ENCODE measurements around the gene CALML3. TPM values are rescaled to one million over a fixed set of nuclear protein-coding genes. Genes with fewer than 3 reads are reported as not detected.

The CALML3 gene
- total RNA-seq, 1 experiment from 2014 or later: not detected

DNA sequence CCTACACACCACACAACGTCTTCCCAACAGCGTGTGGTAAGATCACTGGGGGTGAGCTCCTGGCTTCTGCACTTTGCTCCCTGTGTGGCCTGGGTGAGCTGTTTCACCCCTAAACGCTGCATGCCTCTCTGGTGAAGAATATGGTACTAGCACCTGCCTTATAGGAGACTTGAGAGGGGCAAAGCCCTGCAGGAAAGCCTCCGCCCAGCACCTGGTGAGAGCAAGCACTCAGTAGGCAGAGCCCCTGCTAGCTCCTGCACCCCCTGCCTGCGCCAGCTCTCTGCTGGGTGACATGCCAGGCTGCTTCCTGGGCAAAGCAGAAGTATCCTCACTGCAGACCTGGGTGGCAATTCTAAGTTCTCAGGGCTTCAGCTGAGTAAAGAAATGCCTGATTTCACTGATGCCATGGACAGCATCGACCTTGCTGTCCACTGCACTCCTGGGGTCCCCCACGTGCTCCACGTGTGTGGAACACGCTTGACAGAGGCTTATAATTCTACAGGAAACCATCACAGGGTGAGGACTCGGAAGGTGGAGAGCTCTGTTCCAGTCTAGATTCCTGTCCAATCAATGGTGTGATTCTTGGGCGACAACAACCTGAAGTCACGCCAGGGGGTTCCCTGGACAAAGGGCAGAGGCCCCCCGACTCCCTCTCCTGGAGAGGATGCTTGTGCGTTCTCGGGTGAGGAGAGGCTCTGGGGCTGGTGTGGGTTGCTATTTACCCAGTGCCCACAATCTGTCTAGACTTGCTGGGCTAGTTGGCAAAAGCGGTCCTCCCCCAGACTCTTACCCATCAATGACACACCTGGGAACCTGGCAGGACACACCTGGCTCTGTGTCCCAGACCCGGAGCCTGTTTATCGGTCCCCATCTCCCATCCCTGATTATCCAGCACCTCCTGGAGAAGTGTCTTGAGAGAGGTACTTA lies 20.4 kb upstream of the CALML3 start:
- DNase-seq (ENCODE audit: low read depth, low spot score) (no peak), ATAC-seq (no peak)
- intact Hi-C loops (cut with micrococcal nuclease; ENCODE audit: unreplicated experiment): no loop called here
- TF ChIP-seq SIN3A (IDR thresholded peaks at IDR 0.05; ENCODE audit: borderline replicate concordance, insufficient read depth, low read depth, low read length): no peak
- TF ChIP-seq REST (IDR thresholded peaks at IDR 0.05; ENCODE audit: insufficient read depth in 1 of 2, low read depth in 2 of 2, low read length in 1 of 2): no peak
- TF ChIP-seq CTCF (IDR thresholded peaks at IDR 0.05): no peak
- no peak for TF ChIP-seq POLR2AphosphoS5 (IDR thresholded peaks at IDR 0.05; ENCODE audit: low read depth, low read length)
- no peak for TF ChIP-seq TCF7L2 (IDR thresholded peaks at IDR 0.05; ENCODE audit: low read depth, low read length)
- in situ Hi-C loops (cut with HindIII; ENCODE audit: low pct_unique_long_range_greater_than_20kb, low sequenced_read_pairs): no loop called here
- Histone ChIP-seq H3K9me3 (ENCODE audit: control insufficient read depth, insufficient read depth, low read depth, low read length) (no peaks in the 10 kb centered on the region), H3K27me3 (ENCODE audit: control insufficient read depth, insufficient read depth, low read length) (no peaks in the 10 kb centered on the region), H3K4me3 (ENCODE audit: low read depth in 2 of 2, low read length in 2 of 2) (no peak overlapping the region), H3K36me3 (ENCODE audit: control insufficient read depth, insufficient read depth, low read length) (no peaks in the 10 kb centered on the region), H3K4me1 (ENCODE audit: control insufficient read depth, insufficient read depth, low read length) (no peaks in the 10 kb centered on the region), H3K27ac (ENCODE audit: low read length) (no peak overlapping the region)
- ChIA-PET CTCF (no interaction called here), POLR2A (no interaction called here)
- BruUV-seq (replicated peaks): no TSS peak

- ATAC-seq: no peak
- CTCF ChIA-PET: no interaction called here
Measured at GRCh38 chr10:5506246-5506645, 18.5 kb upstream of the CALML3 start.

More at GRCh38 chr10:5506246-5506645, 18.5 kb upstream of the CALML3 start:
- no peak for DNase-seq (ENCODE audit: low read depth, low spot score)
- Histone ChIP-seq H3K4me3 (ENCODE audit: low read depth in 2 of 2, low read length in 2 of 2) (no peak overlapping the region), H3K27ac (ENCODE audit: low read length) (no peak overlapping the region), H3K36me3 (ENCODE audit: control insufficient read depth, insufficient read depth, low read length) (no peaks in the 10 kb centered on the region), H3K9me3 (ENCODE audit: control insufficient read depth, insufficient read depth, low read depth, low read length) (no peaks in the 10 kb centered on the region), H3K27me3 (ENCODE audit: control insufficient read depth, insufficient read depth, low read length) (no peaks in the 10 kb centered on the region), H3K4me1 (ENCODE audit: control insufficient read depth, insufficient read depth, low read length) (no peaks in the 10 kb centered on the region)
- TF ChIP-seq REST (IDR thresholded peaks at IDR 0.05; ENCODE audit: insufficient read depth in 1 of 2, low read depth in 2 of 2, low read length in 1 of 2) (no peak), POLR2AphosphoS5 (IDR thresholded peaks at IDR 0.05; ENCODE audit: low read depth, low read length) (no peak), CTCF (IDR thresholded peaks at IDR 0.05) (no peak), SIN3A (IDR thresholded peaks at IDR 0.05; ENCODE audit: borderline replicate concordance, insufficient read depth, low read depth, low read length) (no peak), TCF7L2 (IDR thresholded peaks at IDR 0.05; ENCODE audit: low read depth, low read length) (no peak)
- BruUV-seq (replicated peaks): no TSS peak
- intact Hi-C loops (cut with micrococcal nuclease; ENCODE audit: unreplicated experiment): no loop called here
- in situ Hi-C loops (cut with HindIII; ENCODE audit: low pct_unique_long_range_greater_than_20kb, low sequenced_read_pairs): no loop called here
- POLR2A ChIA-PET: no interaction called here
